ENCODE results near the gene LRCH4. TPM values are rescaled to one million over a fixed set of nuclear protein-coding genes. Genes with fewer than 3 reads are reported as not detected.

LRCH4 gene
- total and polyA plus RNA-seq, 4 donors = 38.1 to 109 (median 92.2) TPM

DNA sequence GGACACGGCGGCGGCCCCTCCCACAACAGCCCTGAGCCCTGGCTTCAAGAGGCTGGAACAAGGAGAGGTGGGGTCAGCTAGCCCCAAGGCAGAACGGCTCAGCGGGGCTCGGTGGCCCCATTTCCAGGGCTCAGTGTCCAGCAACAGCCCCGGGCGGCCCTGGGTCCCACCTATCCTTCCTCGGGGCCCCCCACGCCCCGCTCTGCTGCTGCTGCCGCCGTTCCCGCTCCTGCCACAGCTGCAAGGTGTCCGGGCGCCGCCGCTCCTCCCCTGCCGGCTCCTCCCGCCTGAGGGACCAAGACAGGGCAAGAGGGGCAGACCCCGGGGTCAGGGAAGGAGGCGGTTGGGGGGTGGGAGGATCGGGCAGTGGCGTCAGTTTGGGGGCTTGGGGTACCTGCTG lies 8.8 kb downstream of the LRCH4 start:
- no peak overlapping the region for H3K27ac ChIP-seq (ENCODE audit: low read depth in 1 of 2, low read length in 1 of 2)
- 93 to 96% methylated on average over 23 to 24 of the region's 24 CpGs for WGBS, 2 donors
- H3K4me1 ChIP-seq (ENCODE audit: control insufficient read depth in 5 of 5, insufficient read depth in 5 of 5, low read length in 5 of 5) = peaks cover 0 to 15% (median 2%) of the 10 kb centered on the region in 5 donors
- H3K9me3 ChIP-seq (ENCODE audit: control insufficient read depth in 4 of 4, insufficient read depth in 3 of 4, low read length in 3 of 4) = peaks cover 0 to 2% (median 0%) of the 10 kb centered on the region in 4 donors
- ATAC-seq (ENCODE audit: insufficient read depth, low FRiP score) (no peak), DNase-seq (no peak)
- TF ChIP-seq CTCF (IDR thresholded peaks at IDR 0.05; ENCODE audit: control extremely low read depth, extremely low read depth) = no peak
- no peak overlapping the region for H3K4me3 ChIP-seq
- no peak overlapping the region for H3K9ac ChIP-seq (ENCODE audit: insufficient read depth in 1 of 2, low read length in 2 of 2)
- peaks cover 27 to 90% (median 38%) of the 10 kb centered on the region in 4 donors for H3K36me3 ChIP-seq (ENCODE audit: control insufficient read depth in 4 of 4, insufficient read depth in 4 of 4, low read length in 4 of 4)
- H3K27me3 ChIP-seq (ENCODE audit: control insufficient read depth in 3 of 3, insufficient read depth in 3 of 3, low read length in 2 of 3) = no peaks in the 10 kb centered on the region

DNA sequence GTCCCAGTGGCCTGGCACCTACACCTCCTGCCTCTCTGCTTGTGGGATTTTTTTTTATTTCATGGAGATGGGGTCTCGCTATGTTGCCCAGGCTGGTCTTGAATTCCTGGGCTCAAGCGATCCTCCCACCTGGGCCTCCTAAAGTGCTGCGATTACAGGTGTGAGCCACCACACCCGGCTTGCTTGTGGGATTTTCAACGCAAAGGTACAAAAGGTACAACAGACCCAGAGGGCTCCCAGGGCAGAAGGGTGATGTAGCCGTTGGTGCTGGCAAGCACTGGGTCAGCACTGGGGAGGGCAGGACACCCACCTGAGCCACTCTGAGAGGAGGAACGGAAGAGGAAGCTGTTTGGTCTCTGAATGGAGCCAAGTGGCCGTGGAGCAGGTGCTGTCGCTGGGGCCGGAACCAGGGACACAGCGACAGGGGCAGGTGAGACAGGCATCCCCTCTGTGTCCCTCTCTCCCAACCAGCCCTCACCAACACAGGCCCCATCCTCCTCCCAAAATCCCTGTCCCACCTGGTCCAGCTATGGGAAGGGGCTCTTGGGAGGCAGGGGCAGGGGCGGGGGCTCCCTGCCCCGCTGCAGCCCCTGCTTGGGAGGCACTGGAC lies 9.4 kb downstream of the LRCH4 start:
- 94 to 97% methylated on average over 13 of the region's 13 CpGs for WGBS, 2 donors
- no peak for DNase-seq
- Histone ChIP-seq H3K4me1 (ENCODE audit: control insufficient read depth in 5 of 5, insufficient read depth in 5 of 5, low read length in 5 of 5) (peaks cover 0 to 13% (median 0%) of the 10 kb centered on the region in 5 donors), H3K27ac (ENCODE audit: low read depth in 1 of 2, low read length in 1 of 2) (no peak overlapping the region), H3K27me3 (ENCODE audit: control insufficient read depth in 3 of 3, insufficient read depth in 3 of 3, low read length in 2 of 3) (no peaks in the 10 kb centered on the region), H3K36me3 (ENCODE audit: control insufficient read depth in 4 of 4, insufficient read depth in 4 of 4, low read length in 4 of 4) (peaks cover 25 to 84% (median 34%) of the 10 kb centered on the region in 4 donors), H3K4me3 (no peak overlapping the region), H3K9me3 (ENCODE audit: control insufficient read depth in 4 of 4, insufficient read depth in 3 of 4, low read length in 3 of 4) (peaks cover 0 to 2% (median 0%) of the 10 kb centered on the region in 4 donors), H3K9ac (ENCODE audit: insufficient read depth in 1 of 2, low read length in 2 of 2) (no peak overlapping the region)
- ATAC-seq (ENCODE audit: insufficient read depth, low FRiP score) = no peak
- TF ChIP-seq CTCF (IDR thresholded peaks at IDR 0.05; ENCODE audit: control extremely low read depth, extremely low read depth) = no peak

DNA sequence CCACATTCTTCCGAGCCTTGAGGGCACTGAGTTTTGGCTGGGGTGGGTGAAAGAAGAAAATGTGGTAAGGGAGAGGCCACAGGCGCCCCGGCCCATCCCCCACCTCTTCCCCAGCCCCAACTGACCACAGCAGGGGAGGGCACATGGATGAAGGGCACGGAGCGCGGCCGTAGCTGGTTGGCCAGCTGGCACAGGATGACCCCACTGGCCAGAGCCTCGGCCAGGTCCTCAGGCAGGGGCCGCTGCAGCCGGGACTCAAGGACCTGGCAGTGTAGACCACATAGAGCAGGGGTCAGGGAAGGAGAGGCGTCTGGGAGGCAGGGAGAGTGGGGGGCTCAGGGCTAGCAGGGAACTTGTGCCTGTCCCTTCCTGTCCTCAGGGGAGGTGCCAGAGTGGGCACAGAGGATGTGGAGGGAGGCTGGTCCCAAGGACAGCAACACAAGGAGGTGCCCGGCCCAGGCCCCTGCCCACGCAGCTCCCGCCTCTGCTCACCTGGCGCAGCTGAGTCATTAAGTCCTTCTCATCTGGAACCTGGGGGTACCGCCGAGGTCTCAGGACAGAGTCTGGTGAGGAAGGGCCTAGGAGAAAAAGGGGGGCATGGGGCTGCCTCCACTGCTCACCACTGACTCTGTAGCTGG lies 10.1 kb downstream of the LRCH4 start:
- TF ChIP-seq CTCF (IDR thresholded peaks at IDR 0.05; ENCODE audit: control extremely low read depth, extremely low read depth) = no peak
- Histone ChIP-seq H3K9ac (ENCODE audit: insufficient read depth in 1 of 2, low read length in 2 of 2) (no peak overlapping the region), H3K27me3 (ENCODE audit: control insufficient read depth in 3 of 3, insufficient read depth in 3 of 3, low read length in 2 of 3) (no peaks in the 10 kb centered on the region), H3K27ac (ENCODE audit: low read depth in 1 of 2, low read length in 1 of 2) (no peak overlapping the region), H3K4me3 (no peak overlapping the region), H3K4me1 (ENCODE audit: control insufficient read depth in 5 of 5, insufficient read depth in 5 of 5, low read length in 5 of 5) (peaks cover 0 to 12% (median 2%) of the 10 kb centered on the region in 5 donors), H3K36me3 (ENCODE audit: control insufficient read depth in 4 of 4, insufficient read depth in 4 of 4, low read length in 4 of 4) (peaks cover 18 to 78% (median 29%) of the 10 kb centered on the region in 4 donors), H3K9me3 (ENCODE audit: control insufficient read depth in 4 of 4, insufficient read depth in 3 of 4, low read length in 3 of 4) (peaks cover 0 to 2% (median 0%) of the 10 kb centered on the region in 4 donors)
- DNase-seq (no peak), ATAC-seq (ENCODE audit: insufficient read depth, low FRiP score) (no peak)
- 91 to 92% methylated on average over 17 of the region's 17 CpGs for WGBS, 2 donors
